IMR-90 (cell line): ENCODE results near the gene DNAH3. TPM values are rescaled to one million over a fixed set of nuclear protein-coding genes. Genes with fewer than 3 reads are reported as not detected.

ENCODE experiments used
- ATAC-seq: fragments of 200-7000 bp; cut with Tn5 transposase; 2 replicates; pipeline ENCODE4 v1.9.1; 2020; ENCODE audit warnings: low read depth, mild to moderate bottlenecking, moderate library complexity
- BruUV-seq: library from RNA; stranded (reverse); fragments of 400-500 nt; replicated peaks from 2 replicates; lab custom pipeline; 2021; lab: Mats Ljungman, UMichigan
- CTCF ChIA-PET: fragments of 300-600 bp; formaldehyde crosslinking; extraction: SDS; loops from one replicate; lab custom pipeline; 2021; ENCODE audit warnings: antibody characterized with exemption; lab: Yijun Ruan, JAX
- POLR2A ChIA-PET: fragments of 300-600 bp; sonication (Branson Sonifier 250); formaldehyde crosslinking; loops from one replicate; lab custom pipeline; 2022; ENCODE audit warnings: antibody characterized with exemption; ENCODE audit not compliant: unreplicated experiment; lab: Charles Lee
- DNase-seq: peaks from one replicate; pipeline ENCODE4 v3.0.0; 2013
- H2AFZ ChIP-seq: replicated peaks from 2 replicates; pipeline ENCODE3; 2013; ENCODE audit warnings: low read length, mild to moderate bottlenecking; ENCODE audit not compliant: poor library complexity
- H2AK5ac ChIP-seq: 2 replicates; pipeline ENCODE4 v1.6.1; 2013; ENCODE audit warnings: low read depth, low read length, inconsistent platforms
- H2AK9ac ChIP-seq: replicated peaks from 2 replicates; pipeline ENCODE3; 2013; ENCODE audit warnings: mild to moderate bottlenecking, low read depth, low read length, moderate library complexity; ENCODE audit not compliant: poor library complexity
- H2BK120ac ChIP-seq: 2 replicates; pipeline ENCODE4 v1.6.1; 2013; ENCODE audit warnings: low read depth, low read length, inconsistent platforms
- H2BK15ac ChIP-seq: 3 replicates; pipeline ENCODE4 v1.6.1; 2013; ENCODE audit warnings: low read depth, low read length, inconsistent platforms
- H2BK20ac ChIP-seq: 2 replicates; pipeline ENCODE4 v1.6.1; 2013; ENCODE audit warnings: low read depth, mild to moderate bottlenecking, inconsistent platforms, low read length, moderate library complexity
- H2BK5ac ChIP-seq: 2 replicates; pipeline ENCODE4 v1.6.1; 2013; ENCODE audit warnings: mild to moderate bottlenecking, low read depth, low read length, inconsistent platforms; ENCODE audit not compliant: poor library complexity, severe bottlenecking
- H3K14ac ChIP-seq: replicated peaks from 2 replicates; pipeline ENCODE4 v1.6.1; 2013; ENCODE audit warnings: low read depth, low read length, inconsistent platforms
- H3K18ac ChIP-seq: 2 replicates; pipeline ENCODE4 v1.6.1; 2013; ENCODE audit warnings: low read depth, low read length, control low read depth
- H3K23ac ChIP-seq: 2 replicates; pipeline ENCODE4 v1.6.1; 2013; ENCODE audit warnings: low read depth, low read length, inconsistent platforms
- H3K27ac ChIP-seq: 2 replicates; pipeline ENCODE4 v1.5.1; 2013; ENCODE audit warnings: mild to moderate bottlenecking, control low read depth, low read length; ENCODE audit not compliant: insufficient read depth
- H3K27me3 ChIP-seq: 2 replicates; pipeline ENCODE4 v1.6.1; 2013; ENCODE audit warnings: low read length; ENCODE audit not compliant: control insufficient read depth, insufficient read depth
- H3K36me3 ChIP-seq: 2 replicates; pipeline ENCODE4 v1.6.1; 2013; ENCODE audit warnings: low read length, mixed read lengths; ENCODE audit not compliant: control insufficient read depth, insufficient read depth
- H3K4ac ChIP-seq: 2 replicates; pipeline ENCODE4 v1.6.1; 2013; ENCODE audit warnings: low read depth, low read length, inconsistent platforms
- H3K4me1 ChIP-seq: 2 replicates; pipeline ENCODE4 v1.6.1; 2013; ENCODE audit warnings: low read length, mixed read lengths; ENCODE audit not compliant: control insufficient read depth, insufficient read depth
- H3K4me2 ChIP-seq: 2 replicates; pipeline ENCODE4 v1.6.1; 2013; ENCODE audit warnings: low read depth, mild to moderate bottlenecking, control low read depth, low read length, moderate library complexity
- H3K4me3 ChIP-seq: 2 replicates; pipeline ENCODE4 v1.5.1; 2013; ENCODE audit warnings: low read depth, mild to moderate bottlenecking, control low read depth, low read length, moderate library complexity; ENCODE audit not compliant: insufficient read depth
- H3K56ac ChIP-seq: 2 replicates; pipeline ENCODE4 v1.6.1; 2013; ENCODE audit warnings: low read length, inconsistent platforms; ENCODE audit not compliant: insufficient read depth; ENCODE audit errors: extremely low read depth
- H3K79me1 ChIP-seq, 2 experiments: 2 replicates each; pipeline ENCODE4 v1.6.1; 2013; ENCODE audit warnings: low read length in 2 of 2, inconsistent platforms in 1 of 2, low read depth in 1 of 2
- H3K9ac ChIP-seq: 2 replicates; pipeline ENCODE4 v1.6.1; 2013; ENCODE audit warnings: low read depth, low read length, control low read depth
- H3K9me1 ChIP-seq: 2 replicates; pipeline ENCODE4 v1.6.1; 2013; ENCODE audit warnings: low read length, inconsistent platforms; ENCODE audit not compliant: insufficient read depth
- H3K9me3 ChIP-seq: 2 replicates; pipeline ENCODE4 v1.6.1; 2013; ENCODE audit warnings: low read length; ENCODE audit not compliant: control insufficient read depth, insufficient read depth
- H4K20me1 ChIP-seq: 2 replicates; pipeline ENCODE4 v1.6.1; 2013; ENCODE audit warnings: low read length, inconsistent platforms; ENCODE audit not compliant: insufficient read depth
- H4K5ac ChIP-seq: 2 replicates; pipeline ENCODE4 v1.6.1; 2013; ENCODE audit warnings: mild to moderate bottlenecking, low read depth, low read length, control low read depth
- H4K8ac ChIP-seq, 2 experiments: 2 replicates each; pipeline ENCODE4 v1.6.1; 2013; ENCODE audit warnings: low read depth in 2 of 2, low read length in 2 of 2, control low read depth in 1 of 2, inconsistent platforms in 1 of 2
- H4K91ac ChIP-seq: 2 replicates; pipeline ENCODE4 v1.6.1; 2013; ENCODE audit warnings: low read depth, low read length, inconsistent platforms; ENCODE audit not compliant: insufficient read depth
- CHD1 ChIP-seq: IDR thresholded peaks from 2 replicates; pipeline ENCODE4 v1.6.1; 2012; ENCODE audit warnings: low read depth, low read length, improper control_type of control experiment
- MAFK ChIP-seq: IDR thresholded peaks from 2 replicates; pipeline ENCODE4 v1.6.1; 2012; ENCODE audit warnings: low read depth, low read length, improper control_type of control experiment
- NFE2L2 ChIP-seq: fragments of 150-350 bp; IDR thresholded peaks from 2 replicates; pipeline ENCODE4 v1.6.1; 2016; ENCODE audit warnings: low read depth, mild to moderate bottlenecking, low read length
- WGBS, 2 experiments: methylation state at CpG; one replicate each; pipeline versions ENCODE4 v1.1.5 to v1.1.7; 2013; ENCODE audit warnings: missing lambda C conversion rate in 2 of 2; ENCODE audit not compliant: insufficient read length in 1 of 2; ENCODE audit errors: extremely low coverage in 2 of 2; 5-methylcytosine and 5-hydroxymethylcytosine counted together
- dilution Hi-C: fragments of 300-500 bp; cut with HindIII; formaldehyde crosslinking; loops from one replicate; pipeline ENCODE4 v1.14.3; 2018; ENCODE audit warnings: low sequenced_read_pairs; ENCODE audit not compliant: unreplicated experiment
- in situ Hi-C: fragments of 300-500 bp; cut with MboI; formaldehyde crosslinking; loops from 3 replicates; pipeline ENCODE4 v1.14.3; 2019; ENCODE audit warnings: low sequenced_read_pairs, inconsistent platforms, mixed read lengths
- intact Hi-C: fragments of 100-400 bp; cut with micrococcal nuclease; formaldehyde crosslinking; loops from 2 replicates; pipeline ENCODE4 v1.10.0; 2022
- polyA plus RNA-seq, 3 experiments: library from polyadenylated mRNA; depleted of rRNA; stranded (reverse); fragments of >200 nt; gene quantifications; 2 replicates each; pipeline ENCODE4 v1.2.3, GENCODE V29; 2012; ENCODE audit warnings: low replicate concordance in 1 of 3
- total RNA-seq: library from RNA; depleted of rRNA; stranded (reverse); fragments of >200 nt; gene quantifications from 2 replicates; pipeline ENCODE4 v1.2.3, GENCODE V29; 2012

The DNAH3 gene
- total and polyA plus RNA-seq, 2 of the 4 experiments (the other 2 are of a cell fraction), result not detected

DNA sequence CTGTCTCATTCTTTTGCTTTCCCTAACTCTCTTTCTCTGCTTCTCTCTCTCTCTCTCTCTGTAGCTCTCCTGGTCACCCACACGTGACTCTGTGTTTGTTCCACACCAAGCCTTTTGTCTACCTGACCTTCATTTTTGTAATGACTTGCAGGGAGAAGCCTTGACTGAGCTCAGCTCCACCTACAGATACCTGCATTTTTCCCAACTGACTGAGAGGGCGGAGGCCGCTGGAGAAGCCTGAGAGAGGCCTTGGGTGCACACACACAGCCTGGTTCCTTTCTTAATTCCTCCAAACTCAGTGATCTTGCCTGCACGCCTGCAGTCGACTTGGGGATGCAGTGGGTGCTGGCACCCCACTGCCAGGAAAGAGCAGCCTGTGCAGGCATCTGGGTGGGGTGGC is 181.3 kb downstream of the DNAH3 start:
- no peak overlapping the region for H2AK5ac ChIP-seq
- in situ Hi-C loops (no loop called here), intact Hi-C loops (no loop called here), dilution Hi-C loops (no loop called here)
- no peaks in the 10 kb centered on the region for H4K20me1 ChIP-seq
- no peaks in the 10 kb centered on the region for H3K36me3 ChIP-seq
- no TSS peak for BruUV-seq
- no peak overlapping the region for H3K27ac ChIP-seq
- POLR2A ChIA-PET, result no interaction called here
- WGBS, 2 experiments, result 60% methylated on average over 2 of the region's 5 CpGs; no CpG with 5 or more reads in 1 of the 2 experiments
- H4K91ac ChIP-seq, result no peak overlapping the region
- H2AFZ ChIP-seq, result no peak overlapping the region
- no peak overlapping the region for H3K4ac ChIP-seq
- ATAC-seq (no peak), DNase-seq (no peak)
- H2BK5ac ChIP-seq, result no peak overlapping the region
- no peak overlapping the region for H3K4me3 ChIP-seq
- H2BK20ac ChIP-seq, result no peak overlapping the region
- H3K18ac ChIP-seq, result no peak overlapping the region
- TF ChIP-seq MAFK (no peak), CHD1 (no peak), NFE2L2 (no peak)
- H3K4me2 ChIP-seq, result no peak overlapping the region
- H3K9ac ChIP-seq, result no peak overlapping the region
- no peak overlapping the region for H3K23ac ChIP-seq
- no peak overlapping the region for H2BK120ac ChIP-seq
- H3K79me1 ChIP-seq, result no peaks in the 10 kb centered on the region
- no peak overlapping the region for H4K8ac ChIP-seq
- H2AK9ac ChIP-seq, result no peak overlapping the region
- CTCF ChIA-PET, result no interaction called here
- H3K14ac ChIP-seq, result no peak overlapping the region
- H4K5ac ChIP-seq, result no peak overlapping the region
- no peak overlapping the region for H2BK15ac ChIP-seq
- peaks cover 6% of the 10 kb centered on the region for H3K27me3 ChIP-seq
- no peaks in the 10 kb centered on the region for H3K9me1 ChIP-seq
- H3K9me3 ChIP-seq, result no peaks in the 10 kb centered on the region
- no peaks in the 10 kb centered on the region for H3K4me1 ChIP-seq
- H3K56ac ChIP-seq, result no peak overlapping the region
